GM12864 (cell line): ENCODE measurements around the gene PIEZO2.

Experiments used
- DNase-seq: peaks from one replicate; pipeline ENCODE4 v3.0.0-alpha.2; 2011; ENCODE audit warnings: low read depth
- H3K4me3 ChIP-seq: 2 replicates; pipeline ENCODE4 v1.5.1; 2011; ENCODE audit warnings: mild to moderate bottlenecking, low read depth, low read length, control low read depth
- TF ChIP-seq, protein P1 (sequence below): IDR thresholded peaks from 2 replicates; pipeline ENCODE4 v1.5.1; 2011; ENCODE audit warnings: low read depth, mild to moderate bottlenecking, moderate library complexity, low read length, control low read depth, inconsistent platforms; ENCODE audit errors: missing control alignments

Gene PIEZO2

DNA sequence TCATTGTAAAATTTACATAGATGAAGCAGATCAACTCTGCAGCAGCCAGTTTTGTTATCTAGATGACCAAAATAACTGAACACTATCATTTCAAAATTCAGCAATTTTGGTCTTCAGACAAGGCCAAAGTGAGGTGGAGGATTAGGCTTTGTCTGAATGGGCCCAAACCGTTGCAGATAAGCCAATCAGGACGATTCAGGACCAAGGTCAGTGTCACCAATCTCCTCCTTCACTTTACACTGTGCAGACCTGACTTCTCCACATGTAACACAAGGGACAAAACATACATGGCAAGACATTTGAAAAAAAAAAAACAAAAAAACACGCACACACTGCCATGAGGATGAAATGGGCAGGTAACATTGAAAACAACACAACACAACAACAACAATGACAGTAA is 412.4 kb downstream of the PIEZO2 start:
- TF ChIP-seq, protein P1, sequence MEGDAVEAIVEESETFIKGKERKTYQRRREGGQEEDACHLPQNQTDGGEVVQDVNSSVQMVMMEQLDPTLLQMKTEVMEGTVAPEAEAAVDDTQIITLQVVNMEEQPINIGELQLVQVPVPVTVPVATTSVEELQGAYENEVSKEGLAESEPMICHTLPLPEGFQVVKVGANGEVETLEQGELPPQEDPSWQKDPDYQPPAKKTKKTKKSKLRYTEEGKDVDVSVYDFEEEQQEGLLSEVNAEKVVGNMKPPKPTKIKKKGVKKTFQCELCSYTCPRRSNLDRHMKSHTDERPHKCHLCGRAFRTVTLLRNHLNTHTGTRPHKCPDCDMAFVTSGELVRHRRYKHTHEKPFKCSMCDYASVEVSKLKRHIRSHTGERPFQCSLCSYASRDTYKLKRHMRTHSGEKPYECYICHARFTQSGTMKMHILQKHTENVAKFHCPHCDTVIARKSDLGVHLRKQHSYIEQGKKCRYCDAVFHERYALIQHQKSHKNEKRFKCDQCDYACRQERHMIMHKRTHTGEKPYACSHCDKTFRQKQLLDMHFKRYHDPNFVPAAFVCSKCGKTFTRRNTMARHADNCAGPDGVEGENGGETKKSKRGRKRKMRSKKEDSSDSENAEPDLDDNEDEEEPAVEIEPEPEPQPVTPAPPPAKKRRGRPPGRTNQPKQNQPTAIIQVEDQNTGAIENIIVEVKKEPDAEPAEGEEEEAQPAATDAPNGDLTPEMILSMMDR = no peak
- no peak for DNase-seq

DNA sequence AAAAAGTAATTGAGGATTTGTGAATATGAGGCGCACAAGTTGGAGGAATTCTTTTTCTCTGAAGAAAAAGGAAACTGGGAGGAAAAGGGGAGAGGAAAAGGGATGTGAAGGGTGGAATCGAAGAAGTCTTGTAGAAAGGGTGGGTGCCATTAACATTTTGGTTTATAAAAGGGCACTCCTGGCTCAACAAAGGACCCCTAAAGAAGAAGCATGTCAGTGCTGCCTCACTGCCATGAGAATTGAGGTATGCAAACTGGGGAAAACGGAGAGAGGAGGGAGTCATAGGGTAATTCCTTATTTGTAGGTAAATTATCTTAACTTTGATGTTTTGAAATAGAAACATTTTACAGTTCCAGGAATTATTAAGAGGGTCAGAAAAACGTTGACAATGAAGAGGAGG is 416.4 kb downstream of the PIEZO2 start:
- TF ChIP-seq, protein P1 = no peak
- DNase-seq = no peak
- H3K4me3 ChIP-seq = no peak overlapping the region

More for the DNA sequence above, 412.4 kb downstream of the PIEZO2 start:
- no peak overlapping the region for H3K4me3 ChIP-seq

GRCh38 chr18:10727477-10727876 is 421.9 kb downstream of the PIEZO2 start:
- DNase-seq = no peak
- no peak overlapping the region for H3K4me3 ChIP-seq
- TF ChIP-seq, protein P1 = no peak

DNA sequence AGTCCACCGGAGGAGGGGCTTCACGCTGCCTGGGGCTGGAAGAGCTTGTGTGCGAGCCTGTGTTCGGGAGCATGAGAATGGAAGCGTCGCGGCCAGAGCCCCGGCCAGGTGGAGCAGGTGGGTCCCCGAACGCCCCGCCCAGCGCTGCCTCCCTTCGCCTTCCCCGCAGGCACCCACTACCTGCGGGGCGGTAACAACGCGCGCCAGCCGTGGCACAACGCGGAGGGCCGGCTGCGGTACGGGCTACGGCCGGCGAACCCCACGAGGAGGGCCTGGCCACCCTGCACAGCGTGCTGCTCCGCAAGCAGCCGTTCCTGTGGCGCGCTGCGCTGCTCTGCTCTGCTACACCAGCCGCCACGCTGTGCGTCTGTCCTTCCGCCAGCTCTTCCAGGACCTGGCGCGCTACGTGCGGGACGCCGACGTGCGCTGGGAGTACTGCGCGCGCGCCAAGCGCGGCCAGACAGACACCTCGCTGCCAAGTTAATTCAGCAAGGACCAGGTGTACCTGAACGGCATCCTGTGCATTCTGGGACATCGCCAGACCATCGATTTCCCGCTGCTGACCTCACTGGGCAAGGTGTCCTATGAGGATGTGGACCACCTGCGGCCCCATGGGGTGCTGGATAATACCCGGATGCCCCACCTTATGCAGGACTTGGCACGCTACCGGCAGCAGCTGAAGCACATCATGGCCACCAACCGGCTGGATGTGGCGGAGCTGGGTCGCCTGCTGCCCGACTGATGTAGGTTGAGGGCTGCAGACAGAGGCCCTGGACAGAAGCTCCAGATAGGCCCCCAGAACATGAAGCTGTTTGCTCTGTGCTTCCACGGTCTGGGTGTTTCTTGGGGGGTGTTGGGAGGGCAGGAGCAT is 422.9 kb downstream of the PIEZO2 start:
- no peak for DNase-seq
- no peak overlapping the region for H3K4me3 ChIP-seq
- TF ChIP-seq, protein P1 = no peak

DNA sequence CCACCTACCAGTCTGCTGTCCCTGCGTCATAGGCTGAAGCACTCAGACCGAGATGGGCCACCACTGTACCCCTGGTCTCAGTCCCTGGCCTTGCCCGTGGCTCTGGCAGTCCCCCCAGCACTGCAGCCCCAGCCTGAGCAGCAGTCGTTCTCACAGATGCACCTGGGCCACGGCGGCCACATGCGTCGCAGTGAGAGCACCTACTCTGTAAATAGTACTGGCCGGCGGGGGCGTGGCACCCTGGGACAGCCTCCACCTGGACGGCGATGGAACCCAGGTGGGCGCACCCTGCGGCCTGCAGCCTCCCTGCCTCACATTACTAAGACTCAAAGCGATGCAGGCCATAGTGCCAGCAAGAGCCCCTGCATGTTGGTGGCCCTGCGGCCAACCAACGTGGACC is 424.7 kb downstream of the PIEZO2 start:
- no peak for DNase-seq
- TF ChIP-seq, protein P1 = no peak
- H3K4me3 ChIP-seq = no peak overlapping the region

- TF ChIP-seq, protein P1 = no peak
- no peak overlapping the region for H3K4me3 ChIP-seq
- DNase-seq = no peak
Observed at GRCh38 chr18:10723496-10723895, 425.9 kb downstream of the PIEZO2 start.

DNA sequence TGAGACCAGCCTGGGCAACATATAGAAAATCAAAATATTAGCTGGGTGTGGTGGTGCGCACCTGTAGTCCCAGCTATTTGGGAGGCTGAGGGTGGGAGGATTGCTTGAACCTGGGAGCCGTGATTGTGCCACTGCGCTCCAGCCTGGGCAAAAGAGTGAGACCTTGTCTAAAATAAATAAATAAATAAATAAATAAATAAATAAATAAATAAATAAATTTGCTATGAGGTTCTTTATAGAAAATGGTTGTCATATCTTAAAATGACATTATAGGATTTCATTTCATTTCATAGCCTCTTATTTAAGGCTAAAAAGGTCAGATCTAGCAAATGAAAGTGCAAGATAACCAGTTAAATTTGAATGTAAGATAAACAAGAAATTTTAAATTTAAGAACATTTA is 430.6 kb downstream of the PIEZO2 start:
- TF ChIP-seq, protein P1 = no peak
- no peak overlapping the region for H3K4me3 ChIP-seq
- DNase-seq = no peak
